Measurements from ENCODE around the gene SPN. TPM values are rescaled to one million over a fixed set of nuclear protein-coding genes. Genes with fewer than 3 reads are reported as not detected.
"Not testable (repeated sequence)": the region's sequence is repeated elsewhere in the genome, so short reads cannot be mapped to it uniquely, and the experiment has no call there.

Gene SPN, protein sequence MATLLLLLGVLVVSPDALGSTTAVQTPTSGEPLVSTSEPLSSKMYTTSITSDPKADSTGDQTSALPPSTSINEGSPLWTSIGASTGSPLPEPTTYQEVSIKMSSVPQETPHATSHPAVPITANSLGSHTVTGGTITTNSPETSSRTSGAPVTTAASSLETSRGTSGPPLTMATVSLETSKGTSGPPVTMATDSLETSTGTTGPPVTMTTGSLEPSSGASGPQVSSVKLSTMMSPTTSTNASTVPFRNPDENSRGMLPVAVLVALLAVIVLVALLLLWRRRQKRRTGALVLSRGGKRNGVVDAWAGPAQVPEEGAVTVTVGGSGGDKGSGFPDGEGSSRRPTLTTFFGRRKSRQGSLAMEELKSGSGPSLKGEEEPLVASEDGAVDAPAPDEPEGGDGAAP
- 0.85 TPM for total RNA-seq
- polyA plus RNA-seq = 1.4 TPM

DNA sequence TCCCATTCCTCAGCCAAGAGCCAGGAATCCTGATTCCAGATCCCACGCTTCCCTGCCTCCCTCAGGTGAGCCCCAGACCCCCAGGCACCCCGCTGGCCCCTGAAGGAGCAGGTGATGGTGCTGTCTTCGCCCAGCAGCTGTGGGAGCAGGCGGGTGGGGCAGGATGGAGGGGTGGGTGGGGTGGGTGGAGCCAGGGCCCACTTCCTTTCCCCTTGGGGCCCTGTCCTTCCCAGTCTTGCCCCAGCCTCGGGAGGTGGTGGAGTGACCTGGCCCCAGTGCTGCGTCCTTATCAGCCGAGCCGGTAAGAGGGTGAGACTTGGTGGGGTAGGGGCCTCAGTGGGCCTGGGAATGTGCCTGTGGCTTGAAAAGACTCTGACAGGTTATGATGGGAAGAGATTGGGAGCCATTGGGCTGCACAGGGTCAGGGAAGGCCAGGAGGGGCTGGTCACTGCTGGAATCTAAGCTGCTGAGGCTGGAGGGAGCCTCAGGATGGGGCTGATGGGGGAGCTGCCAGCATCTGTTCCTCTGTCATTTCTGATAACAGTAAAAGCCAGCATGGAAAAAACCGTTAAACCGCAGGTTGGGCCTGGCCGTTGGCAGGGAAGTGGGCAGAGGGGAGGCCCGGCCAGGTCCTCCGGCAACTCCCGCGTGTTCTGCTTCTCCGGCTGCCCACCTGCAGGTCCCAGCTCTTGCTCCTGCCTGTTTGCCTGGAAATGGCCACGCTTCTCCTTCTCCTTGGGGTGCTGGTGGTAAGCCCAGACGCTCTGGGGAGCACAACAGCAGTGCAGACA is at the start of gene SPN:
TSS of gene SPN (plus strand) at position 232 of the 791 bp plus-strand sequence. CDS start at position 714, 482 bp downstream.
- no peaks in the 10 kb centered on the region for H3K36me3 ChIP-seq (ENCODE audit: insufficient read depth)
- DNase-seq (ENCODE audit: extremely low spot score) = no peak
- H3K4me3 ChIP-seq (ENCODE audit: low read depth, low read length) = peak within 1 kb of the TSS; percentile 24
- WGBS = 75% methylated on average over 18 of the region's 18 CpGs
- H3K4me1 ChIP-seq (ENCODE audit: insufficient read depth) = no peaks in the 10 kb centered on the region
- no peak within 1 kb of the TSS for H3K27ac ChIP-seq (ENCODE audit: low read depth)

DNA sequence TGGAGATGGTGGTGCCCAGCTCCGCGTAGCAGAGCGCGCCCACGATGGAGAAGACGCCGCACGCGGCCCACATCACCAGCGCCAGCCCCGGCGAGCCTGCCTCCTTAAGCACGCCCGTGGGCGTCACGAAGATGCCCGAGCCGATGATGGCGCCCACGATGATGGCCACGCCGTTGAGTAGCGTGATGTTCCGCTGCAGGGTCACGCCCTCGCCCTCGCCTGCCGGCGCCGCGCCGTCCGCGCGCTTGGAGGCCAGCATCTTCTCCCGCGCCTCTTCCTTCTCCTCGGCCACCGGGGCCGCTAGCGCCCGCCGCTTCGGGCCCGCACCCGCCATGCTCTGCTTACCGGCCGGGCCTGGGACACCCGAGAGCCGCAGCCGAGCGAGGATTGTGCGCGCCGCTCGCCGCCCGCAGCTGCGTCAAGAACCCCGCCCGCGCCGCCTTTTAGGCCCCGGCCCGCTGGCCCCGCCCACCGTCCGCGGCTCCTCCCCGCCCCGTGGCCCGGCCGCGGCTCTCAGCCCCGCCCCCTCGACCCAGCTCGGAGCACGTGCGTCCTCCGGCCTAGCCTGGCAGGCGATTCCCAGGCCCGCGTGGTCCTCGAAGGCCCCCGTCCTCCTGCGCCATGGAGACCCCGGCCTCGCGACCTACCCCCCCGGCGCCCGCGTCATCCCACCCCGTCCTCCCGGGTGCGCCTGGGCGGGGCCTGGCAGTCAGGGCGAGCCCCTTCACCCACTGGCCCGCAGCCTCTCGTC is 49.6 kb upstream of the SPN start:
- H3K27ac ChIP-seq (ENCODE audit: low read depth); H3K4me1 ChIP-seq (ENCODE audit: insufficient read depth); DNase-seq (ENCODE audit: extremely low spot score); H3K36me3 ChIP-seq (ENCODE audit: insufficient read depth): not testable (repeated sequence)
- H3K4me3 ChIP-seq (ENCODE audit: low read depth, low read length) = peak overlapping the region; percentile 54
- WGBS = 3% methylated on average over 98 of the region's 100 CpGs

DNA sequence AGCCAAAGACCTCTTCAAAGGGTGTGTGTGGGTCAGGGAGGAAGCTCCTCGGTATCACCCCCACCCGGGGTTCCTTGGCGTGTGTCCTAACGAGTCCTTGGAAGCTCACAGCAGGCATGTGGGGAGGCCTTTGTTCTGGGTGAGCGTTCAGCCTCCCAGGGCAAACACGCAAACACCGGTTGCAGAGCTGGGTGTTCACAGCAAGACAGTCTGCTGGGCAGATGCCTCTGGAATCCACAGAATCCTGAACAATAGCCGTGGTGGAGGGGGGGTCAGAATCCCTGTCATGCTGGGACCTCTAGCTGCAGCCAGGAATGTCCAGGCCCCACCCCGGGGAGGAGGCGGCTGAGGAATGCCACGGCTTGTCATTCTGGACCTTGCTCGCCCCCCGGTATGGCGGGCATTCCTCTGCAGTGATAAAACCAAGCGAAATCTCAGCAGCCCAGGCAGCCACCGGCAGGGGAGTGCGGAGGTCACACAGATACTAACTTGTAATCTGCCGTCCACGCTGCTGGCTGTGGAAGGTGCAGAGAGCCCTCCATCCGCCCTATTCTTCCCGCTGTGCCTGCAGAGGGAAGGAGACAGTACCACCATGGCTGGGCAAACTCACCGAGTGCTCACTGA is 48.2 kb upstream of the SPN start:
- H3K27ac ChIP-seq (ENCODE audit: low read depth); H3K4me1 ChIP-seq (ENCODE audit: insufficient read depth); H3K36me3 ChIP-seq (ENCODE audit: insufficient read depth); H3K4me3 ChIP-seq (ENCODE audit: low read depth, low read length); DNase-seq (ENCODE audit: extremely low spot score): not testable (repeated sequence)
- 45% methylated on average over 22 of the region's 22 CpGs for WGBS

DNA sequence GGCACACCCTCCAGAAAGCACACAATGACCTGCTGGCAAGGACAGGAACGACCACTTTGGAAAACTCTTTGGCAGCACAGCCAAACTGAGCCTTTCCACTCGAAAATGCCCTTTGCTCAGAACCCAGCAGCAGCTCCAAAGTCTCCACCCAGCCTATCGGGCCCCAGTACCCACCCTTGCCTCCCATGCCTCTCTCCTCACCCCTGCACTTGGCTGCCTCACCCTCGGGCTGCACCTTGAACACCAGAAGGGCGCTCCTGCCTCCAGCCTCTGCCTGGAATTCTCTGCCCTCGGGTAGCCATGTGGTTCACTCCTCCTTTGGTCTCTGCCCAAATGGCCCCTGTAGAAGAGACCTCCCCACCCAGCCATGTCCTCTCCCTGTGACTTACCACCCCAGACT is 46.9 kb upstream of the SPN start:
- not testable (repeated sequence) for H3K27ac ChIP-seq (ENCODE audit: low read depth); DNase-seq (ENCODE audit: extremely low spot score); H3K4me3 ChIP-seq (ENCODE audit: low read depth, low read length); H3K4me1 ChIP-seq (ENCODE audit: insufficient read depth); H3K36me3 ChIP-seq (ENCODE audit: insufficient read depth)
- WGBS = 84% methylated on average over 5 of the region's 6 CpGs

DNA sequence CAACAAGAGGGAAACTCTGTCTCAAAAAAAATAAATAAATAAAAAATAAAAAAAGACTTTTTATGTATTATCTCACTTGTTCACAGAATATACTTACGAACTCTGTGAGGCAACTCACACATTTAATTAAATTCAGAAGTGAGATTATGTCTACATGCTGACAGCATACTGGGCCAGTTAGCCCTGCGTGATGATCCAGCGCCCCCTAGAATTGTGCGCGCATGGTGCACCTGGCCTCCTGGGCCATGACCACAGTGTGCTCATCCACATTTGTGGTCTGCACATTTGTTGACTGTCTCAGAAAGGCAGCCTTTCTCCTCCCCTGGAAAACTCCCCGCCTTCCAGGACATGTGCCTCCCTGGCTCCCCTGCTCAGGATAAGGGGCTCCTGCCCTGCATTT is 42.5 kb upstream of the SPN start:
- not testable (repeated sequence) for H3K4me1 ChIP-seq (ENCODE audit: insufficient read depth); H3K4me3 ChIP-seq (ENCODE audit: low read depth, low read length); H3K36me3 ChIP-seq (ENCODE audit: insufficient read depth); H3K27ac ChIP-seq (ENCODE audit: low read depth); DNase-seq (ENCODE audit: extremely low spot score)
- 74% methylated on average over 5 of the region's 6 CpGs for WGBS

DNA sequence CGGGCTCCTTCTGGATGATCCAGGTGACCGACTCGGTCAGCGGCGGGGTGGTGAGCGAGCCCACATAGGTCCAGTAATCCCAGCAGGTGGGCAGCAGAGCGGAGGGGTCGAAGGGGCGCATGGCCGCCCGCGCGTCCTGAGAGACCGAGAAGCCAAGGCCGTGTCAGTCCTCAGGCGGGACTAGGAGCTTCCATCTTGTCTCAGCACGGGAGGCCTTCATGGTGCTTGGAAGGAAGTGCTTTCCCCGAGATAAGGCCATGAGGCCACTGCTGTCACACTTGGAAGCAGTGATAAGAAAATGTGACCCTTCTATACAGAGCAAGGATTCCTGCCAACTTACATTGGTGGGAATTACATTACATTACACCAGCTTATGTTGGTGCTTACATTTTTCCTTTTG is 40.3 kb upstream of the SPN start:
- 88% methylated on average over 13 of the region's 18 CpGs for WGBS
- not testable (repeated sequence) for H3K4me3 ChIP-seq (ENCODE audit: low read depth, low read length); H3K36me3 ChIP-seq (ENCODE audit: insufficient read depth); DNase-seq (ENCODE audit: extremely low spot score); H3K4me1 ChIP-seq (ENCODE audit: insufficient read depth); H3K27ac ChIP-seq (ENCODE audit: low read depth)

DNA sequence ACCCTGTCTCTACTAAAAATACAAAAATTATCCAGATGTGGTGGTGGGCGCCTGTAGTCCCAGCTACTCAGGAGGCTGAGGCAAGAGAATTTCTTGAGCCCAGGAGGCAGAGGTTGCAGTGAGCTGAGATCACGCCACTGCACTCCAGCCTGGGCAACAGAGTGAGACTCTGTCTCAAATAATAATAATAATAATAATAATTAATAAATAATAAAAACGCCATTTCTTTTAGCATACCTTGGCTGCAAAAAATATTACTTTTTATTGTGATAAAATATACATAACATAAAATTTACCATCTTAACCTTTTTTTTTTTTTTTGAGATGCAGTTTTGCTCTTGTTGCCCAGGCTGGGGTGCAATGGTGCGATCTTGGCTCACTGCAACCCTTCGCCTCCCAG is 39.8 kb upstream of the SPN start:
- DNase-seq (ENCODE audit: extremely low spot score); H3K36me3 ChIP-seq (ENCODE audit: insufficient read depth); H3K27ac ChIP-seq (ENCODE audit: low read depth); H3K4me3 ChIP-seq (ENCODE audit: low read depth, low read length); H3K4me1 ChIP-seq (ENCODE audit: insufficient read depth): not testable (repeated sequence)
- WGBS = 98% methylated on average over 5 of the region's 5 CpGs

DNA sequence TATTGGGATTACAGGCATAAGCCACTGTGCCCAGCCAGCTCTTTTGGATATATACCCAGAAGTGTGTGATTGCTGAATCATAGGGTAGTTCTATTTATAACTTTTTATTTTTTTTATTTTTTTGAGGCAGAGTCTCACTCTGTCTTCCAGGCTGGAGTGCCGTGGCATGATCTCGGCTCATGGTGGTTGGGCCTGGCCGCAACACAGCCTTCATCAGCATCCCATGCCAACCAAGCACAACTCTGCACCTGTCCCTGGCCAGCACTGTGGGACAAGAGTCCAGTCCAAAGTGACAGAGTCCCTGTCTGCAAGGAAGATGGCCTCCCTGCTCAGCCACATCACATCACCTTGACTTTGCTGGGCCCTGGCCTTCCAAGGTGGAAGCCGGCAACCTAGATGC is 37.9 kb upstream of the SPN start:
- DNase-seq (ENCODE audit: extremely low spot score); H3K4me1 ChIP-seq (ENCODE audit: insufficient read depth); H3K36me3 ChIP-seq (ENCODE audit: insufficient read depth); H3K4me3 ChIP-seq (ENCODE audit: low read depth, low read length); H3K27ac ChIP-seq (ENCODE audit: low read depth): not testable (repeated sequence)
- 67% methylated on average over 4 of the region's 4 CpGs for WGBS

DNA sequence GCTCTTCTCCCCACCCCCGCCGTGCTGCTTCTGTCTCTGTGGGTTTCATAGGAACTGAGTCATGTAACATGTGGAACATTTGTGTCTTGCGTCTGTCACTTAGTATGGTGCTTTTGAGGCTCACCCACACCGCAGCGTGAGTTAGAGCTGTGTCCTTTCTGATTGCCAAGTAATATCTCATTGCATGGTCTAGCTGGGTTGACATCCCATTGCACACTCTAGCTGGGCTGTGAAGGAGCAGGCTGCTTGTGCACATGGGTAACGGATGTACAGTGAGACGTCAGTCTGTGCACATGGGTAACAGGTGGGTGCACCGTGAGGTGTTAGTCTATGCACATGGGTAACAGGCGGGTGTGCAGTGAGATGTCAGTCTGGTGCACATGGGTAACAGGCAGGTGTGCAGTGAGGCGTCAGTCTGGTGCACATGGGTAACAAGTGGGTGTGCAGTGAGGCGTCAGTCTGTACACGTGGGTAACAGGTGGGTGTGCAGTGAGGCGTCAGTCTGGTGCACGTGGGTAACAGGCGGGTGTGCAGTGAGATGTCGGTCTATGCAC is 36.2 kb upstream of the SPN start:
- H3K4me3 ChIP-seq (ENCODE audit: low read depth, low read length); H3K27ac ChIP-seq (ENCODE audit: low read depth); DNase-seq (ENCODE audit: extremely low spot score); H3K4me1 ChIP-seq (ENCODE audit: insufficient read depth); H3K36me3 ChIP-seq (ENCODE audit: insufficient read depth): not testable (repeated sequence)
- 78% methylated on average over 14 of the region's 16 CpGs for WGBS

DNA sequence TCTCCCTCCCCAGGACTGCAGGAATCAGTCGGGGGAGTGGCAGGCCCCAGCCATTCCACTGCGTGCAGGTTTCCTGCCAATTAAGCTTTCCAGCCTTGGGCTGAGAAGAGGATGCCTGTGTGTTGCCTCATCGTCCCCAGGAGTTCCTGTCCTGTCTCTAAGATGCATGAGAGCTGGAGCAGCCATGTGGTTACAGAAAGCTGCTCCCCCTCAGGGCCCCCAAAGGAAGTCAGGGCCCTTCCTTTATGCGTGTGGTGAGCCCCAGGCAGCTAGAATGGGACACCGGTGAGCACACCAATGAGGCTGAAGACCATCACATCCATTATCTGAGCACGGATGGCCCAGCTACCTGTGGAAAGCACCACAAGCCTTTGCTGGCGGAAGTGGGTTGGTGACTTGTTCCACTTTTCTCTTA is 35.4 kb upstream of the SPN start:
- H3K4me3 ChIP-seq (ENCODE audit: low read depth, low read length); H3K27ac ChIP-seq (ENCODE audit: low read depth); H3K4me1 ChIP-seq (ENCODE audit: insufficient read depth); H3K36me3 ChIP-seq (ENCODE audit: insufficient read depth); DNase-seq (ENCODE audit: extremely low spot score): not testable (repeated sequence)
- 47% methylated on average over 5 of the region's 7 CpGs for WGBS

DNA sequence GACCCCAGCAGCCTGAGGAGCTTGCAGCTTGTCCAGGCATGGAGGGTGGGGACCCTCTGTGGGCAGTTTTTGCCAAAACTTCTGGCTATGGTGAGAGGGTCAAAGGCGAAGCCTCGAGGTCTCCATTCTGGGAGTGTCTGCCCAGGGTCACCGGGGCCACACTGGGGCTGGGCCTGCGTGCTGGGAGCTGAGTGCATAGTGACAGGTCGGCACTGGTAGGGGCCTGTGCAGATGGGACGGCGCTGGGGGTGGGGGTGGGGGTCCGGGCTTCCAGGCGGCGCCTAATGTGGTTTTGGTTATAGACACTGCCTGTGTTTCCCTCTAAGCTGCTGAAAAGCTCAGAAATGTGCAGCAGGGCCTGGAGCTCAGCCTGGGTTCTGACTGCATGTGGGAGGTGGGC is 34.3 kb upstream of the SPN start:
- H3K4me1 ChIP-seq (ENCODE audit: insufficient read depth); H3K4me3 ChIP-seq (ENCODE audit: low read depth, low read length); H3K27ac ChIP-seq (ENCODE audit: low read depth); DNase-seq (ENCODE audit: extremely low spot score); H3K36me3 ChIP-seq (ENCODE audit: insufficient read depth): not testable (repeated sequence)
- WGBS = 75% methylated on average over 8 of the region's 10 CpGs

DNA sequence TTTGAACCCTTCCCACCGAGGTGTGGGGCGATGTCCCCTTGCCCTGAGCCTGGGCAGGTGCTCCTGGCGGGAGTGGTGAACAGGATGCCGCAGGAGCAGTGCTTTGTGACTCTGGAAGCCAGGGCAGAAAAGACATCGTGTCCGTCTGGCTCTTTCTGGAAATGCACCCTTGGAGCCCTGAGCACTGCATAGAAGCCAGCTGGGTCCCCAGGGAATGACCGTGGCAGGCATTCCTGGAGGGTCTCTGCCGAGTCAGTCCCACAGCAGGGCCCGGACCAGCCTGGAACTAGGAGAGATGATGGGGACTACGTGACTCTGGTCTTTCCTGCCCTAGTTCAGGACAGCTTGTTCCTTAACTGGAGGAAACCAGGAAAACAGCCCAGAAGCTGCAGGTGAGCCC is 33.7 kb upstream of the SPN start:
- not testable (repeated sequence) for H3K4me1 ChIP-seq (ENCODE audit: insufficient read depth); DNase-seq (ENCODE audit: extremely low spot score); H3K4me3 ChIP-seq (ENCODE audit: low read depth, low read length); H3K27ac ChIP-seq (ENCODE audit: low read depth); H3K36me3 ChIP-seq (ENCODE audit: insufficient read depth)
- 79% methylated on average over 10 of the region's 10 CpGs for WGBS

DNA sequence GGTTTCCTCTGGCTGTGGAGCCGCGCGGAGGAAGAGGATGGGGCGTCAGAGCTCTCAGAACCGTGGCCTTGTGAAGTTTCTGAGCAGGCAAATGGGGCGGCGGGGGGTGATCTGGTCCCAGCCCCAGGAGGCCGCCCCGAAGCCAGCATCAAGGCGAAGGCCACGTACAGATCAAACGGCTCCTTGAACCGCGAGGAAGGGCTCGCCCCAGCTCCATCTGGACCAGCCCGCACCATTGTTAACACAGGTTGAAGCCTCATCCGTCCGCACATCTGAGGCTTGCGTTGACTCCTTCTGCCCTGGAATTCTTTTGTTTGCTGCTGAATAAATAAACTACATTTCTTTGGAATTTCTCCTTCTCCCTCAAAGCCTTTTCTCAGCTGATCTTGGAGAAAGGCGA is 31.4 kb upstream of the SPN start:
- H3K4me1 ChIP-seq (ENCODE audit: insufficient read depth); H3K27ac ChIP-seq (ENCODE audit: low read depth); H3K36me3 ChIP-seq (ENCODE audit: insufficient read depth); H3K4me3 ChIP-seq (ENCODE audit: low read depth, low read length); DNase-seq (ENCODE audit: extremely low spot score): not testable (repeated sequence)
- 70% methylated on average over 20 of the region's 20 CpGs for WGBS
